Neural progenitor cell (in vitro differentiated cells): ENCODE results near the gene CCDC18. TPM values are rescaled to one million over a fixed set of nuclear protein-coding genes. Genes with fewer than 3 reads are reported as not detected.

Source experiments
- DNase-seq: peaks from one replicate; pipeline ENCODE4 v3.0.0-alpha.2; 2016; ENCODE audit warnings: low spot score
- H2AFZ ChIP-seq: fragments of 200-600 bp; sonication (generic); replicated peaks from 2 replicates; pipeline ENCODE4 v1.6.1; 2016; ENCODE audit warnings: antibody characterized with exemption
- H3F3A ChIP-seq: fragments of 200-600 bp; sonication (generic); 2 replicates; pipeline ENCODE4 v1.6.1; 2016; ENCODE audit warnings: antibody characterized with exemption, low read depth
- H3K27ac ChIP-seq: fragments of 200-600 bp; sonication (generic); 2 replicates; pipeline ENCODE4 v1.5.1; 2016; ENCODE audit warnings: mild to moderate bottlenecking
- H3K27me3 ChIP-seq: fragments of 200-600 bp; sonication (generic); 2 replicates; pipeline ENCODE4 v1.6.1; 2016; ENCODE audit warnings: mild to moderate bottlenecking, moderate library complexity
- H3K36me3 ChIP-seq: fragments of 200-600 bp; sonication (generic); 2 replicates; pipeline ENCODE4 v1.5.1; 2016
- H3K4me1 ChIP-seq: fragments of 200-600 bp; sonication (generic); 2 replicates; pipeline ENCODE4 v1.6.1; 2016; ENCODE audit warnings: mixed run types
- H3K4me2 ChIP-seq: fragments of 200-600 bp; sonication (generic); 2 replicates; pipeline ENCODE4 v1.6.1; 2016
- H3K4me3 ChIP-seq: fragments of 200-600 bp; sonication (generic); 2 replicates; pipeline ENCODE4 v1.5.1; 2016
- H3K79me2 ChIP-seq: fragments of 200-600 bp; sonication (generic); 2 replicates; pipeline ENCODE4 v1.6.1; 2016; ENCODE audit warnings: low read depth
- H3K9ac ChIP-seq: fragments of 200-600 bp; sonication (generic); 2 replicates; pipeline ENCODE4 v1.6.1; 2016
- H3K9me3 ChIP-seq: fragments of 200-600 bp; sonication (generic); 2 replicates; pipeline ENCODE4 v1.5.1; 2016; ENCODE audit warnings: low read depth
- H4K20me1 ChIP-seq: fragments of 200-600 bp; sonication (generic); 2 replicates; pipeline ENCODE4 v1.6.1; 2016; ENCODE audit warnings: low read depth
- H3K27ac Mint-ChIP-seq: 3 replicates; pipeline ENCODE4 v1.8.0; 2021; ENCODE audit warnings: mixed read lengths
- H3K27me3 Mint-ChIP-seq: 2 replicates; pipeline ENCODE4 v1.8.0; 2022; ENCODE audit warnings: low read depth, mild to moderate bottlenecking, inconsistent platforms, moderate library complexity, mixed read lengths; ENCODE audit not compliant: insufficient read depth
- H3K36me3 Mint-ChIP-seq: 3 replicates; pipeline ENCODE4 v1.8.0; 2021; ENCODE audit warnings: mixed read lengths
- H3K4me1 Mint-ChIP-seq: 3 replicates; pipeline ENCODE4 v1.8.0; 2021; ENCODE audit warnings: mixed read lengths
- H3K4me3 Mint-ChIP-seq: 3 replicates; pipeline ENCODE4 v1.8.0; 2021; ENCODE audit warnings: mild to moderate bottlenecking, moderate library complexity, mixed read lengths
- H3K9me3 Mint-ChIP-seq: 3 replicates; pipeline ENCODE4 v1.8.0; 2020; ENCODE audit warnings: mixed read lengths
- CTCF ChIP-seq: fragments of 200-600 bp; sonication (generic); IDR thresholded peaks from 2 replicates; pipeline ENCODE4 v1.5.1; 2017; ENCODE audit warnings: antibody characterized with exemption, mild to moderate bottlenecking
- EZH2 ChIP-seq: fragments of 200-600 bp; sonication (generic); IDR thresholded peaks from 2 replicates; pipeline ENCODE4 v1.6.1; 2017; ENCODE audit warnings: antibody characterized with exemption, mild to moderate bottlenecking, moderate library complexity
- EZH2phosphoT487 ChIP-seq: fragments of 200-600 bp; sonication (generic); IDR thresholded peaks from 2 replicates; pipeline ENCODE4 v1.6.1; 2017; ENCODE audit warnings: antibody characterized with exemption
- total RNA-seq: library from RNA; depleted of rRNA; stranded (reverse); fragments of >200 nt; gene quantifications from 2 replicates; pipeline ENCODE4 v1.2.3, GENCODE V29; 2015; ENCODE audit warnings: low replicate concordance

Gene CCDC18
- total RNA-seq, 1 donor from 2014 or later = 54.4 TPM

GRCh38 chr1:93205892-93206566 lies 25.5 kb downstream of the CCDC18 start:
- peaks cover 17% of the 10 kb centered on the region for H3K36me3 ChIP-seq
- no peaks in the 10 kb centered on the region for H3K79me2 ChIP-seq
- Mint-ChIP-seq H3K27ac (no peak overlapping the region), H3K9me3 (no peaks in the 10 kb centered on the region), H3K27me3 (no peaks in the 10 kb centered on the region), H3K4me1 (no peaks in the 10 kb centered on the region), H3K36me3 (peaks cover 12% of the 10 kb centered on the region), H3K4me3 (no peak overlapping the region)
- DNase-seq = no peak
- H3K27me3 ChIP-seq = no peaks in the 10 kb centered on the region
- no peaks in the 10 kb centered on the region for H4K20me1 ChIP-seq
- H3K9ac ChIP-seq = no peak overlapping the region
- no peaks in the 10 kb centered on the region for H3F3A ChIP-seq
- no peak for TF ChIP-seq CTCF
- TF ChIP-seq EZH2 = no peak
- TF ChIP-seq EZH2phosphoT487 = no peak
- no peak overlapping the region for H3K27ac ChIP-seq
- no peaks in the 10 kb centered on the region for H3K4me1 ChIP-seq
- no peaks in the 10 kb centered on the region for H3K9me3 ChIP-seq
- H2AFZ ChIP-seq = no peak overlapping the region
- H3K4me2 ChIP-seq = no peak overlapping the region
- H3K4me3 ChIP-seq = no peak overlapping the region

- Histone ChIP-seq H3K36me3 (peaks cover 21% of the 10 kb centered on the region), H3K79me2 (no peaks in the 10 kb centered on the region), H3K4me2 (no peak overlapping the region), H3K9me3 (no peaks in the 10 kb centered on the region), H3K4me3 (no peak overlapping the region), H3K27ac (no peak overlapping the region), H3K4me1 (no peaks in the 10 kb centered on the region), H2AFZ (no peak overlapping the region), H3K9ac (no peak overlapping the region), H4K20me1 (no peaks in the 10 kb centered on the region), H3F3A (no peaks in the 10 kb centered on the region), H3K27me3 (no peaks in the 10 kb centered on the region)
- Mint-ChIP-seq H3K27ac (no peak overlapping the region), H3K9me3 (no peaks in the 10 kb centered on the region), H3K4me3 (no peak overlapping the region), H3K4me1 (no peaks in the 10 kb centered on the region), H3K36me3 (peaks cover 15% of the 10 kb centered on the region), H3K27me3 (no peaks in the 10 kb centered on the region)
- TF ChIP-seq EZH2phosphoT487 (no peak), EZH2 (no peak), CTCF (no peak)
- no peak for DNase-seq
These were observed 26.0 kb downstream of the CCDC18 start for GRCh38 chr1:93206567-93206954.

GRCh38 chr1:93207211-93207610 lies 26.7 kb downstream of the CCDC18 start:
- peaks cover 20% of the 10 kb centered on the region for H3K36me3 ChIP-seq

More at GRCh38 chr1:93207211-93207610, 26.7 kb downstream of the CCDC18 start:
- H3K9me3 ChIP-seq = no peaks in the 10 kb centered on the region
- Mint-ChIP-seq H3K36me3 (peaks cover 15% of the 10 kb centered on the region), H3K9me3 (no peaks in the 10 kb centered on the region), H3K27me3 (no peaks in the 10 kb centered on the region), H3K4me1 (no peaks in the 10 kb centered on the region), H3K4me3 (no peak overlapping the region), H3K27ac (no peak overlapping the region)
- no peak overlapping the region for H3K27ac ChIP-seq
- TF ChIP-seq EZH2phosphoT487 = no peak
- no peak for TF ChIP-seq CTCF
- no peak for TF ChIP-seq EZH2
- no peak for DNase-seq
- no peaks in the 10 kb centered on the region for H3K27me3 ChIP-seq
- no peaks in the 10 kb centered on the region for H3K79me2 ChIP-seq
- no peak overlapping the region for H3K9ac ChIP-seq
- no peaks in the 10 kb centered on the region for H3K4me1 ChIP-seq
- H3F3A ChIP-seq = no peaks in the 10 kb centered on the region
- H2AFZ ChIP-seq = no peak overlapping the region
- H3K4me2 ChIP-seq = no peak overlapping the region
- no peak overlapping the region for H3K4me3 ChIP-seq
- no peaks in the 10 kb centered on the region for H4K20me1 ChIP-seq
